Measurements from ENCODE around the gene SDK1. TPM values are rescaled to one million over a fixed set of nuclear protein-coding genes. Genes with fewer than 3 reads are reported as not detected.

SDK1 gene
- total RNA-seq, 1 experiment from 2014 or later, result 7.1 TPM

GRCh38 chr7:3847336-3847735 lies 546.3 kb downstream of the SDK1 start:
- no peak overlapping the region for H3K4me3 Mint-ChIP-seq (ENCODE audit: unreplicated experiment)
- intact Hi-C loops (cut with micrococcal nuclease; ENCODE audit: unreplicated experiment), result no loop called here
- Histone ChIP-seq H3K9me3 (no peaks in the 10 kb centered on the region), H3K4me3 (ENCODE audit: low read depth, low read length) (no peak overlapping the region), H3K27me3 (replicated peaks; ENCODE audit: control insufficient read depth, insufficient read depth, low read length) (no peaks in the 10 kb centered on the region), H3K36me3 (ENCODE audit: control insufficient read depth, insufficient read depth, low read length) (no peaks in the 10 kb centered on the region), H3K4me1 (no peaks in the 10 kb centered on the region)
- H3K36me3 Mint-ChIP-seq (ENCODE audit: insufficient read depth, unreplicated experiment), result no peaks in the 10 kb centered on the region
- no TSS peak for BruUV-seq (replicated peaks)
- no peak overlapping the region for H3K27ac Mint-ChIP-seq (ENCODE audit: unreplicated experiment)
- CTCF ChIA-PET, result no interaction called here
- no peaks in the 10 kb centered on the region for H3K27me3 Mint-ChIP-seq (ENCODE audit: insufficient read depth, unreplicated experiment)
- POLR2A ChIA-PET, result no interaction called here
- no peaks in the 10 kb centered on the region for H3K4me1 Mint-ChIP-seq (ENCODE audit: low read depth, unreplicated experiment)
- no peak for TF ChIP-seq CTCF (IDR thresholded peaks at IDR 0.05; ENCODE audit: insufficient read depth in 1 of 2, low read depth in 1 of 2, low read length in 1 of 2, severe bottlenecking in 1 of 2, unreplicated experiment in 1 of 2)
- DNase-seq, result no peak
- no peaks in the 10 kb centered on the region for H3K9me3 Mint-ChIP-seq (ENCODE audit: unreplicated experiment)

GRCh38 chr7:3859431-3859830 lies 558.4 kb downstream of the SDK1 start:
- Mint-ChIP-seq H3K27me3 (ENCODE audit: insufficient read depth, unreplicated experiment) (no peaks in the 10 kb centered on the region), H3K4me1 (ENCODE audit: low read depth, unreplicated experiment) (no peaks in the 10 kb centered on the region), H3K9me3 (ENCODE audit: unreplicated experiment) (no peaks in the 10 kb centered on the region), H3K27ac (ENCODE audit: unreplicated experiment) (no peak overlapping the region), H3K36me3 (ENCODE audit: insufficient read depth, unreplicated experiment) (no peaks in the 10 kb centered on the region), H3K4me3 (ENCODE audit: unreplicated experiment) (no peak overlapping the region)
- no peak for TF ChIP-seq CTCF (IDR thresholded peaks at IDR 0.05; ENCODE audit: insufficient read depth in 1 of 2, low read depth in 1 of 2, low read length in 1 of 2, severe bottlenecking in 1 of 2, unreplicated experiment in 1 of 2)
- no peaks in the 10 kb centered on the region for H3K36me3 ChIP-seq (ENCODE audit: control insufficient read depth, insufficient read depth, low read length)
- DNase-seq, result no peak
- H3K27me3 ChIP-seq (replicated peaks; ENCODE audit: control insufficient read depth, insufficient read depth, low read length), result no peaks in the 10 kb centered on the region
- ChIA-PET POLR2A (no interaction called here), CTCF (no interaction called here)
- H3K4me3 ChIP-seq (ENCODE audit: low read depth, low read length), result no peak overlapping the region
- intact Hi-C loops (cut with micrococcal nuclease; ENCODE audit: unreplicated experiment), result no loop called here
- no peaks in the 10 kb centered on the region for H3K4me1 ChIP-seq
- no peaks in the 10 kb centered on the region for H3K9me3 ChIP-seq
- no TSS peak for BruUV-seq (replicated peaks)

- Mint-ChIP-seq H3K4me1 (ENCODE audit: low read depth, unreplicated experiment) (no peaks in the 10 kb centered on the region), H3K36me3 (ENCODE audit: insufficient read depth, unreplicated experiment) (no peaks in the 10 kb centered on the region), H3K27ac (ENCODE audit: unreplicated experiment) (no peak overlapping the region), H3K9me3 (ENCODE audit: unreplicated experiment) (no peaks in the 10 kb centered on the region), H3K27me3 (ENCODE audit: insufficient read depth, unreplicated experiment) (no peaks in the 10 kb centered on the region), H3K4me3 (ENCODE audit: unreplicated experiment) (no peak overlapping the region)
- Histone ChIP-seq H3K4me1 (no peaks in the 10 kb centered on the region), H3K36me3 (ENCODE audit: control insufficient read depth, insufficient read depth, low read length) (no peaks in the 10 kb centered on the region), H3K4me3 (ENCODE audit: low read depth, low read length) (no peak overlapping the region), H3K9me3 (no peaks in the 10 kb centered on the region), H3K27me3 (replicated peaks; ENCODE audit: control insufficient read depth, insufficient read depth, low read length) (no peaks in the 10 kb centered on the region)
- CTCF ChIA-PET, result interaction anchor here (0.5 kb wide), 1 partner anchor 33 kb away, joined by 3 read pairs; no protein-coding TSS in a partner anchor
- no TSS peak for BruUV-seq (replicated peaks)
- intact Hi-C loops (cut with micrococcal nuclease; ENCODE audit: unreplicated experiment), result no loop called here
- no peak for TF ChIP-seq CTCF (IDR thresholded peaks at IDR 0.05; ENCODE audit: insufficient read depth in 1 of 2, low read depth in 1 of 2, low read length in 1 of 2, severe bottlenecking in 1 of 2, unreplicated experiment in 1 of 2)
- POLR2A ChIA-PET, result no interaction called here
- DNase-seq, result no peak
These were observed 559.9 kb downstream of the SDK1 start for GRCh38 chr7:3860932-3861331.

Data from Caco-2 (cell line).